Measurements from ENCODE around the gene PDE6C. TPM values are rescaled to one million over a fixed set of nuclear protein-coding genes. Genes with fewer than 3 reads are reported as not detected.

The PDE6C gene
- total RNA-seq, 4 donors from 2014 or later = not detected

DNA sequence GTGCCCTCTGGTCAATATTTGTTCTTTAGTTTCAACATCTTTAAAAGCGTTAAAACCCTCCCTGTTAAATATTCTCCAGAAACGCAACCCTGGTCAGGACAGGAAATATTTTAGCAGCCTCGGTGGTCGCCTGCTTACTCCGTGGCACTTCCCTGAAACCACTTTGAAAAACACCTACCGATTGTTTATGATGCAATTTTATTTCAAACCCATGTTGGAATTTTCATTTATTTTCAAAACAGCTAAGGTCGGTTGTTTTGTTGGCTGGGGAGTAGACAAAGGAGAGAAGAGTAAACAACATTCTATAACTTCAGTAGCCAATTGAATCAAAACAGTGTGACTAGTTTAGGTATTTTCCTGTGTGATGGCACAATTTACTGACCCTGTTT lies 10.6 kb upstream of the PDE6C start:
- Histone ChIP-seq H3K27ac (no peak overlapping the region), H3K4me3 (no peak overlapping the region), H3K9me3 (no peaks in the 10 kb centered on the region), H3K27me3 (peaks cover 0 to 34% of the 10 kb centered on the region in 2 donors), H3K36me3 (no peaks in the 10 kb centered on the region), H3K4me1 (peaks cover 0 to 4% of the 10 kb centered on the region in 2 donors)
- TF ChIP-seq POLR2A (IDR thresholded peaks at IDR 0.05) = no peak
- TF ChIP-seq, protein P1, sequence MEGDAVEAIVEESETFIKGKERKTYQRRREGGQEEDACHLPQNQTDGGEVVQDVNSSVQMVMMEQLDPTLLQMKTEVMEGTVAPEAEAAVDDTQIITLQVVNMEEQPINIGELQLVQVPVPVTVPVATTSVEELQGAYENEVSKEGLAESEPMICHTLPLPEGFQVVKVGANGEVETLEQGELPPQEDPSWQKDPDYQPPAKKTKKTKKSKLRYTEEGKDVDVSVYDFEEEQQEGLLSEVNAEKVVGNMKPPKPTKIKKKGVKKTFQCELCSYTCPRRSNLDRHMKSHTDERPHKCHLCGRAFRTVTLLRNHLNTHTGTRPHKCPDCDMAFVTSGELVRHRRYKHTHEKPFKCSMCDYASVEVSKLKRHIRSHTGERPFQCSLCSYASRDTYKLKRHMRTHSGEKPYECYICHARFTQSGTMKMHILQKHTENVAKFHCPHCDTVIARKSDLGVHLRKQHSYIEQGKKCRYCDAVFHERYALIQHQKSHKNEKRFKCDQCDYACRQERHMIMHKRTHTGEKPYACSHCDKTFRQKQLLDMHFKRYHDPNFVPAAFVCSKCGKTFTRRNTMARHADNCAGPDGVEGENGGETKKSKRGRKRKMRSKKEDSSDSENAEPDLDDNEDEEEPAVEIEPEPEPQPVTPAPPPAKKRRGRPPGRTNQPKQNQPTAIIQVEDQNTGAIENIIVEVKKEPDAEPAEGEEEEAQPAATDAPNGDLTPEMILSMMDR (IDR thresholded peaks at IDR 0.05) = no peak
- intact Hi-C loops (cut with DNase I; ENCODE audit: low total_unique reads) = no loop called here
- DNase-seq = no peak

DNA sequence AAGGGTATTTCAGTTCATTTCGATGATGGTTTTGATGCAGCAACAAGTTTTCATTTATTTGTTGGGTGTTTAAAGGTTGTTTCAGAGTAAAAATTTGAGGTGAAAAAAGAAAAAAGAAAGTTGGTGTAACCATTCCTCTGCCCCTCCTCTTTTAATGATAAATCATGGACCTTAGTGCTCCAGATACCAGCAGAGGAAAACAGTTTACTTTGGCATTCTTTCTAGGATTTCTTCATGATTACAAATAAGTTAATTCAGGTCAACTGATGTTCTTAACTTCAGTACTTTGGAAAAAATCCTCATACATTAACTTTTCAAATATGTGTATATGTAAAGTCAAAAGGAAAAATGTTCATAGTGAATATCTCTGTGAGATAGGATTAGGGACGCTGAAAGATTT lies 9.3 kb upstream of the PDE6C start:
- H3K36me3 ChIP-seq = no peaks in the 10 kb centered on the region
- intact Hi-C loops (cut with DNase I; ENCODE audit: low total_unique reads) = no loop called here
- no peaks in the 10 kb centered on the region for H3K9me3 ChIP-seq
- TF ChIP-seq, protein P1 (IDR thresholded peaks at IDR 0.05) = no peak
- TF ChIP-seq POLR2A (IDR thresholded peaks at IDR 0.05) = no peak
- no peak overlapping the region for H3K4me3 ChIP-seq
- H3K27ac ChIP-seq = no peak overlapping the region
- peaks cover 0 to 4% of the 10 kb centered on the region in 2 donors for H3K4me1 ChIP-seq
- no peak for DNase-seq
- H3K27me3 ChIP-seq = peaks cover 0 to 34% of the 10 kb centered on the region in 2 donors

DNA sequence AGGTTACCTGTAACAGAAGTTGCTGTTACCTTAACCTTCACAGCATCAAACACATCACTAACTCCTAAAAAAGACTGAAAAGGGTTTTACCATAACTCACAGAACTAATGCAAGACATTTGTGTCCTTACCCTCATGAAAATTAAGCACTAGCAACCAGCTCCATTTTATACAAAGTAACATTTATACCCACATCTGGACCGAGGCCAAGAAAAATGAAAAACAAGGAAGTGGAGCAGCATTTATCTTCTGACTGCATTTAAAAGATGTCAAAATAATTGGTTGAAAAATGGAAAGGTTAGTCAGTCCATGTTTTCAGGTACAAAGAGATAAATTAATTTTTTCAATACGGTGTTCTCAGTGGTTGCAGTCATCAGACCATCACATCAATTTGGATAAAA lies 8.2 kb upstream of the PDE6C start:
- peaks cover 0 to 34% of the 10 kb centered on the region in 2 donors for H3K27me3 ChIP-seq

DNA sequence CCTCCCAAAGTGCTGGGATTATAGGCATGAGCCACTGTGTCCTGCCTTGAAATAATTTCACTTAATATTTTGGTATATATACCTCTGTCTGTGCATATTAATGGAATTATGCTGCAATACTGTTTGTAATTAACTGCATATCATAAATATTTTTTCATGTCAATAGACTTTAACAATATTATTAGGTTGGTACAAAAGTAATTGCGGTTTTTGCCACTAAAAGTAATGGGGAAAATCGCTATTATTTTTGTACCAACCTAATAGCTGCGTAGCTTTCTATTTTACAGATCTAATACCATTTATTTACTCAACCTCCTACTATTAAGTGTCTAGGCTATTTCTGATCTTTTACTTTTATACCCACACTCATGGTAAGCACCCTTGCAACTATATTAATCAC lies 3.9 kb upstream of the PDE6C start:
- peaks cover 0 to 26% of the 10 kb centered on the region in 2 donors for H3K27me3 ChIP-seq
- no peaks in the 10 kb centered on the region for H3K4me1 ChIP-seq
- H3K4me3 ChIP-seq = no peak overlapping the region
- no peaks in the 10 kb centered on the region for H3K36me3 ChIP-seq
- no peaks in the 10 kb centered on the region for H3K9me3 ChIP-seq
- DNase-seq = no peak
- H3K27ac ChIP-seq = no peak overlapping the region
- TF ChIP-seq, protein P1 (IDR thresholded peaks at IDR 0.05) = no peak
- no peak for TF ChIP-seq POLR2A (IDR thresholded peaks at IDR 0.05)
- intact Hi-C loops (cut with DNase I; ENCODE audit: low total_unique reads) = no loop called here

More for the DNA sequence above, 8.2 kb upstream of the PDE6C start:
- intact Hi-C loops (cut with DNase I; ENCODE audit: low total_unique reads) = no loop called here
- DNase-seq = no peak
- H3K4me1 ChIP-seq = peaks cover 0 to 4% of the 10 kb centered on the region in 2 donors
- H3K27ac ChIP-seq = no peak overlapping the region
- no peak for TF ChIP-seq POLR2A (IDR thresholded peaks at IDR 0.05)
- H3K36me3 ChIP-seq = no peaks in the 10 kb centered on the region
- H3K9me3 ChIP-seq = no peaks in the 10 kb centered on the region
- no peak overlapping the region for H3K4me3 ChIP-seq

DNA sequence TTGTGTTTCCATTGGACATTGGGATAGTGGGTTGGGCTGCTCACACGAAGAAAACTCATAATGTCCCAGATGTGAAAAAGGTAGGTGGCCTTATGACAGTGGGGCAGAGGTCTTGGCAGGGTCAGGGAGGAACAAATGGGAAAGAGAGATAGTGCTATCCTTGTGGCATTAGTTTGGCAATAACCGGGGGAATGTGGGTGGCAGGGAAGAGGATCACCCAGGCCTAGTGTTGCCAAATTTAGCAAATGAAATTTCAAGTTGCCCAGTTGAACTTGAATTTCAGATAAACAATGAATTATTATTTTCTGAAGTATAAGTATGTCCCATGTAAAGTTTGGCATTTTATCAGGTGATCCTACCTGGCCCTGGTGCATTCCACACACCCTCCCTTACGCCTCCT lies 789 bp downstream of the PDE6C start:
- Histone ChIP-seq H3K36me3 (no peaks in the 10 kb centered on the region), H3K9me3 (no peaks in the 10 kb centered on the region), H3K27me3 (no peaks in the 10 kb centered on the region), H3K4me3 (no peak overlapping the region), H3K27ac (no peak overlapping the region), H3K4me1 (no peaks in the 10 kb centered on the region)
- DNase-seq = no peak
- intact Hi-C loops (cut with DNase I; ENCODE audit: low total_unique reads) = no loop called here
- TF ChIP-seq, protein P1 (IDR thresholded peaks at IDR 0.05) = no peak
- TF ChIP-seq POLR2A (IDR thresholded peaks at IDR 0.05) = no peak
